WERI-Rb-1 (cell line): ENCODE data around the gene PPP2R2B.

Experiments
- DNase-seq: peaks from one replicate; pipeline ENCODE4 v3.0.0-alpha.2; 2020
- H3K27ac ChIP-seq: fragments of 250-450 bp; sonication (Bioruptor Pico); 2 replicates; pipeline ENCODE4 v1.5.1; 2020; ENCODE audit warnings: mild to moderate bottlenecking, moderate library complexity
- H3K27me3 ChIP-seq: fragments of 250-450 bp; sonication (Bioruptor Pico); 2 replicates; pipeline ENCODE4 v1.5.1; 2021; ENCODE audit warnings: mild to moderate bottlenecking, low read depth, moderate library complexity; ENCODE audit not compliant: insufficient read depth, severe bottlenecking
- H3K36me3 ChIP-seq: fragments of 250-450 bp; sonication (Bioruptor Pico); 2 replicates; pipeline ENCODE4 v1.5.1; 2020; ENCODE audit warnings: mild to moderate bottlenecking, moderate library complexity
- H3K4me3 ChIP-seq: 2 replicates; pipeline ENCODE4 v1.5.1; 2011; ENCODE audit warnings: low read depth, mild to moderate bottlenecking, control low read depth, low read length
- H3K9me3 ChIP-seq: fragments of 250-450 bp; sonication (Bioruptor Pico); 2 replicates; pipeline ENCODE4 v1.5.1; 2021; ENCODE audit warnings: mild to moderate bottlenecking, moderate library complexity; ENCODE audit not compliant: severe bottlenecking
- CTCF ChIP-seq: IDR thresholded peaks from 2 replicates; pipeline ENCODE4 v1.5.1; 2011; ENCODE audit warnings: low read depth, mild to moderate bottlenecking, control low read depth, inconsistent platforms, low read length

Gene PPP2R2B

GRCh38 chr5:146796911-146797310 lies 81.6 kb downstream of the PPP2R2B start:
- TF ChIP-seq CTCF: no peak
- Histone ChIP-seq H3K9me3 (no peaks in the 10 kb centered on the region), H3K4me3 (no peak overlapping the region), H3K27ac (no peak overlapping the region), H3K27me3 (no peaks in the 10 kb centered on the region), H3K36me3 (no peaks in the 10 kb centered on the region)
- no peak for DNase-seq

GRCh38 chr5:146796144-146796543 lies 82.4 kb downstream of the PPP2R2B start:
- H3K9me3 ChIP-seq: no peaks in the 10 kb centered on the region
- H3K27ac ChIP-seq: no peak overlapping the region
- no peak overlapping the region for H3K4me3 ChIP-seq
- no peaks in the 10 kb centered on the region for H3K27me3 ChIP-seq
- TF ChIP-seq CTCF: no peak
- no peak for DNase-seq
- H3K36me3 ChIP-seq: no peaks in the 10 kb centered on the region

- Histone ChIP-seq H3K27ac (no peak overlapping the region), H3K4me3 (no peak overlapping the region), H3K27me3 (no peaks in the 10 kb centered on the region), H3K36me3 (no peaks in the 10 kb centered on the region), H3K9me3 (no peaks in the 10 kb centered on the region)
- no peak for TF ChIP-seq CTCF
- DNase-seq: no peak
These were observed 84.1 kb downstream of the PPP2R2B start for GRCh38 chr5:146794326-146795029.

- no peak for TF ChIP-seq CTCF
- no peak for DNase-seq
- no peaks in the 10 kb centered on the region for H3K36me3 ChIP-seq
- no peaks in the 10 kb centered on the region for H3K27me3 ChIP-seq
- H3K4me3 ChIP-seq: no peak overlapping the region
- no peaks in the 10 kb centered on the region for H3K9me3 ChIP-seq
- no peak overlapping the region for H3K27ac ChIP-seq
These were observed 84.8 kb downstream of the PPP2R2B start for GRCh38 chr5:146793709-146794108.

GRCh38 chr5:146791471-146791870 lies 87.1 kb downstream of the PPP2R2B start:
- DNase-seq: no peak
- no peaks in the 10 kb centered on the region for H3K36me3 ChIP-seq
- no peak overlapping the region for H3K4me3 ChIP-seq
- no peak for TF ChIP-seq CTCF
- no peak overlapping the region for H3K27ac ChIP-seq
- no peaks in the 10 kb centered on the region for H3K9me3 ChIP-seq
- H3K27me3 ChIP-seq: no peaks in the 10 kb centered on the region
